Activated naive CD8-positive, alpha-beta T cell treated with anti-CD3 and anti-CD28 coated beads, Interleukin-2, amount 50 U/mL, for 24 hours (primary cell): Measurements from ENCODE around the gene CREB3.

Experiments used
- ATAC-seq: fragments of 150-1000 bp; cut with Tn5 transposase; one replicate; pipeline ENCODE4 v1.10.0; 2021
- DNase-seq: peaks from one replicate; pipeline ENCODE4 v3.0.0; 2021
- H3K27ac Mint-ChIP-seq: one replicate; pipeline ENCODE4 v1.8.0; 2021; ENCODE audit warnings: mild to moderate bottlenecking, mixed read lengths
- H3K27me3 Mint-ChIP-seq: one replicate; pipeline ENCODE4 v1.8.0; 2021; ENCODE audit warnings: mixed read lengths
- H3K36me3 Mint-ChIP-seq: one replicate; pipeline ENCODE4 v1.8.0; 2021; ENCODE audit warnings: low read depth, mixed read lengths
- H3K4me1 Mint-ChIP-seq: one replicate; pipeline ENCODE4 v1.8.0; 2021; ENCODE audit warnings: mixed read lengths
- H3K4me3 Mint-ChIP-seq: one replicate; pipeline ENCODE4 v1.8.0; 2021; ENCODE audit warnings: mild to moderate bottlenecking, moderate library complexity, mixed read lengths
- H3K9me3 Mint-ChIP-seq: one replicate; pipeline ENCODE4 v1.8.0; 2021; ENCODE audit warnings: mixed read lengths

CREB3 gene, protein sequence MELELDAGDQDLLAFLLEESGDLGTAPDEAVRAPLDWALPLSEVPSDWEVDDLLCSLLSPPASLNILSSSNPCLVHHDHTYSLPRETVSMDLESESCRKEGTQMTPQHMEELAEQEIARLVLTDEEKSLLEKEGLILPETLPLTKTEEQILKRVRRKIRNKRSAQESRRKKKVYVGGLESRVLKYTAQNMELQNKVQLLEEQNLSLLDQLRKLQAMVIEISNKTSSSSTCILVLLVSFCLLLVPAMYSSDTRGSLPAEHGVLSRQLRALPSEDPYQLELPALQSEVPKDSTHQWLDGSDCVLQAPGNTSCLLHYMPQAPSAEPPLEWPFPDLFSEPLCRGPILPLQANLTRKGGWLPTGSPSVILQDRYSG

GRCh38 chr9:35732185-35732799, at the start of gene CREB3, which contains the start of gene TLN1:
CREB3 (plus strand) TSS chr9:35732666; CDS start chr9:35732773, 107 bp downstream.
TLN1 (minus strand) TSS chr9:35732195; CDS start chr9:35725694, 6,501 bp downstream.
- Mint-ChIP-seq H3K27me3 (no peaks in the 10 kb centered on the region), H3K4me1 (peaks cover 17% of the 10 kb centered on the region), H3K36me3 (peaks cover 18% of the 10 kb centered on the region), H3K27ac (peak within 1 kb of the TSS; percentile 90), H3K9me3 (no peaks in the 10 kb centered on the region), H3K4me3 (no peak within 1 kb of the TSS)
- peak; percentile 93 for ATAC-seq
- peak; percentile 96 for DNase-seq

- H3K27me3 Mint-ChIP-seq, result no peaks in the 10 kb centered on the region
- no peak for DNase-seq
- H3K4me1 Mint-ChIP-seq, result peaks cover 8% of the 10 kb centered on the region
- H3K27ac Mint-ChIP-seq, result no peak overlapping the region
- H3K9me3 Mint-ChIP-seq, result no peaks in the 10 kb centered on the region
- H3K36me3 Mint-ChIP-seq, result no peaks in the 10 kb centered on the region
- ATAC-seq, result no peak
- no peak overlapping the region for H3K4me3 Mint-ChIP-seq
Observed at GRCh38 chr9:35683323-35683722, 49.1 kb upstream of the CREB3 start.

DNA sequence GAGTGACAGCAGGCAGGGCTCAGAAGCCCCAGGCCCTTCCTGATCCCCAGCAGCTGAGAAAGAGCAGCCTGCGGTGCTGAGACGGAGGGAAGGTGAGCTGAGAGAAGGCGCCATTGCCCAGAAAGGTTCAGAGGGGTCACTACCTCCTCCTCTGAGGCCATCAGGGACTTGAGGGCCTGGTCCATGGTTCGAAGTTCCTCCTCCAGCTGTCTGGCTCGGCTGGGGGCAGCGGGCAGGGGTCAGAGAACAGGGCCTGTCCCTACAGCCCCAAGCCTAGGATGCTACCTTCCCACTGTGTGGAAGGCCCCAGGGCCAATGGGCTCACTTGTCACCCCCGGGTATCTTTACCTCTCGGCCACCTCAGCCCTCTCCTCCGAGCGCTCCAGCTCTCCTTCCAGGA, 47.5 kb upstream of the CREB3 start:
- Mint-ChIP-seq H3K27ac (no peak overlapping the region), H3K4me1 (peaks cover 18% of the 10 kb centered on the region), H3K9me3 (no peaks in the 10 kb centered on the region), H3K4me3 (no peak overlapping the region), H3K36me3 (no peaks in the 10 kb centered on the region), H3K27me3 (no peaks in the 10 kb centered on the region)
- DNase-seq, result no peak
- ATAC-seq, result no peak

DNA sequence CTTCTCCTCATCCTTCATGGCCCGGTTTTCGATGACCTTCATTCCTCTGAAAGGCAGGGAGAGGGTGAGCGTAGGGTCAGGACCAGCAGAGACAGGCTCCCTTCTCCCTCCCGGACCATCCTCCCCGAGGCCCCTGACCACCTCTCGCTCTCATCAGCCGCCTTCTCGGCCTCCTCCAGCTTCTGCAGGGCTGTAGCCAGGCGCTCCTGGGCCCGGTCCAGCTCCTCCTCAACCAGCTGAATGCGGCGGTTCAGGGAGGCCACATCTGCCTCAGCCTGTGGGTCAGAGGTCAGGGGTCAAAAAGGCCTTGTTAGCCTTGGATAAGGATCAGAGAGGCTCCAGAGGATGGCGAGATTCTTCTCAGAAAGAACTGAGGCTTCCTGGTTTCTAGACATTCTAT, 47.0 kb upstream of the CREB3 start:
- Mint-ChIP-seq H3K4me1 (peaks cover 18% of the 10 kb centered on the region), H3K27ac (no peak overlapping the region), H3K4me3 (no peak overlapping the region), H3K9me3 (no peaks in the 10 kb centered on the region), H3K27me3 (no peaks in the 10 kb centered on the region), H3K36me3 (no peaks in the 10 kb centered on the region)
- DNase-seq, result no peak
- ATAC-seq, result no peak

DNA sequence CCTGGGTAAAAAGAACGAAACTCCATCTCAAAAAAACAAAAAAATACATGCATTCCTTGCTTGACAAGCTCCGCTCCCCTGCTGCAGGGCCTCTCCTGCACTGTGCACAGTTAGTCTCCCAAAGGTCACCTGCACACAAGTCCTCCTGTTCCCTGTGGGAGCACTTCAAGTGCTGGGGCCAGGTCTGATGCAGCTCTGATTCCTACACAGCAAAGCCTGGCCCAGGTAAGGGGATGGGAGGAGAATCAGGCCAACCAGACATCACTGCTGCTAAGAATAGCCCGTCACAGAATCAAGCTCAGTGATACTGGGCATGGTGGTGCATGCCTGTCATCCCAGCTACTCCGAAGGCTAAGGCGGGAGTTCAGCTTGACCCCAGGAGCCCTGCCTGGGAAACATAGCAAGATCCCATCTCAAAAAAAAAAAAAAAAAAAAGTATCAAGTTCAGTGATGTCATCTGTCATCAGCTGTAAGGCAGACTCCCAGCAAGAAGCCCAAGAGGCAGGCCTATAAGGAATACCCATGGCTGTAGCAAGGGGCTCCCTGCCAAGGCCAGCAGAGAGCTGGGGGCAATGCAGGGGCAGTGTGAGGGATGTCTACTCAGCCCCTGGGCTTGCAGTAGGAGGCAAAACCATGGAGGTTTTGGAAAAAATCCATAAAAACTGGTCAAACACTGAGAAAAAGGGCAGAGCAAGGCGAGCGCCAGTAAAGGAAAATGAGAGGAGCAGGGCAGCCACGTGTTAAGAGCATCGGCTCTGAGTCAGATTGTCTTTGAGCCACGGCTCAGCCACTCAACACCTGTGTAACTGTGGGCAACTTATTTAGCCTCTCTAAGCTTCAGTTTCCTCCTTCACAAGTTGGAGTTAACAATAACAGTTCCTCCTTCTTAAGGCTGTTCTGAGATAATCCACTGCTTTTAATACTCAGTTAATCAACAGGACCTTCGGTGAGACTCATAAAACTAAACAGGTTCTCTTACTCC, 46.0 kb upstream of the CREB3 start:
- peaks cover 20% of the 10 kb centered on the region for H3K4me1 Mint-ChIP-seq
- no peaks in the 10 kb centered on the region for H3K36me3 Mint-ChIP-seq
- H3K27me3 Mint-ChIP-seq, result no peaks in the 10 kb centered on the region
- DNase-seq, result no peak
- no peak overlapping the region for H3K27ac Mint-ChIP-seq
- no peak for ATAC-seq
- no peak overlapping the region for H3K4me3 Mint-ChIP-seq
- H3K9me3 Mint-ChIP-seq, result no peaks in the 10 kb centered on the region

DNA sequence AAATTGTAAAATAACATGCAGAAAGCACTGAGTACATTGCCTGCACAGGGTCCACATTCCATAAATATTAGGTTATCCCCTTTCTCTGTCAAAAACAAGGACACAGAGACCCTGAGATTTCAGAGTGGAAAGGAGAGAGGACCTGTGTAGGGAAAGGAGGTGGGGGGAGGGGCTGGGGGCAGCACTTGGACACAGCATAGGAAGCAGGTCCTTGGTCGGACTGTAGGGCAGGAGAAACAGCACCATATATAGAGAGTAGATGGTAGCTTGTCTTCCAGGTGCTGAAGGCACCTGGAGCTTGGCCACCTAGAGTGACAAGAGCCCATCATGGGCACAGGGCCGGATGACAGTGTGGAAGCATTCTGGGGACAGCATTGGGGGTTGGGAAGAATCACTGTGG, 45.2 kb upstream of the CREB3 start:
- Mint-ChIP-seq H3K27me3 (no peaks in the 10 kb centered on the region), H3K36me3 (no peaks in the 10 kb centered on the region), H3K27ac (no peak overlapping the region), H3K9me3 (no peaks in the 10 kb centered on the region), H3K4me1 (peaks cover 20% of the 10 kb centered on the region), H3K4me3 (no peak overlapping the region)
- ATAC-seq (no peak), DNase-seq (no peak)

DNA sequence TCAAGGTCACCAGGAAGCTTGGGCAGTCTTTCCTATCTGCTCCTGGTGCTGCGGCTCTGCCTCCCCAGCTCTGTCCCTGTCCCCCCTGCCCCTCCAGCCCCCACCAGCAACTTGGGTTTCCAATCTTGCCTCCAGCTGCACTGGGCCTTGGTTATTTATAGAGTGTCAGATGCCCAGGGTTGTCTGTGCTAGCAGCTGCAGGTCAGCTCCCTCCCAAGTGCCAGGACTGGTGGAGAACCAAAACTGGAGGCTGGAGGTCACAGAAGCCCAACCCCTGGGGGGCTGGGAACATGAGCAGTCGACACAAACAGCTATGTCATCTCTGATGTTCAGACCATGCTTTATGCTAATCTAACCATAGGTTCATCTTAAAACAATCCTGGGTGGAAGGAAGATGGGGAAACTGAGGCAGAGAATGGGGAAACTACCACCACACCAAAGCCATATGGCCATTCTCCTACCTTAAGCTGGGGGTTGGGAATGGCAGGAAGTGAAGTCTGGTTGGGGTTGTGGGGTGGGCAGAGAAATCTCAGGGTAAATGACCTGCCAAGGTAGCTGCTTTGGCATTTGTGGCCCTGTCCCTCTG, 44.4 kb upstream of the CREB3 start:
- no peak for ATAC-seq
- H3K27ac Mint-ChIP-seq, result no peak overlapping the region
- H3K9me3 Mint-ChIP-seq, result no peaks in the 10 kb centered on the region
- no peaks in the 10 kb centered on the region for H3K36me3 Mint-ChIP-seq
- no peak for DNase-seq
- no peaks in the 10 kb centered on the region for H3K27me3 Mint-ChIP-seq
- H3K4me3 Mint-ChIP-seq, result no peak overlapping the region
- H3K4me1 Mint-ChIP-seq, result peaks cover 20% of the 10 kb centered on the region

DNA sequence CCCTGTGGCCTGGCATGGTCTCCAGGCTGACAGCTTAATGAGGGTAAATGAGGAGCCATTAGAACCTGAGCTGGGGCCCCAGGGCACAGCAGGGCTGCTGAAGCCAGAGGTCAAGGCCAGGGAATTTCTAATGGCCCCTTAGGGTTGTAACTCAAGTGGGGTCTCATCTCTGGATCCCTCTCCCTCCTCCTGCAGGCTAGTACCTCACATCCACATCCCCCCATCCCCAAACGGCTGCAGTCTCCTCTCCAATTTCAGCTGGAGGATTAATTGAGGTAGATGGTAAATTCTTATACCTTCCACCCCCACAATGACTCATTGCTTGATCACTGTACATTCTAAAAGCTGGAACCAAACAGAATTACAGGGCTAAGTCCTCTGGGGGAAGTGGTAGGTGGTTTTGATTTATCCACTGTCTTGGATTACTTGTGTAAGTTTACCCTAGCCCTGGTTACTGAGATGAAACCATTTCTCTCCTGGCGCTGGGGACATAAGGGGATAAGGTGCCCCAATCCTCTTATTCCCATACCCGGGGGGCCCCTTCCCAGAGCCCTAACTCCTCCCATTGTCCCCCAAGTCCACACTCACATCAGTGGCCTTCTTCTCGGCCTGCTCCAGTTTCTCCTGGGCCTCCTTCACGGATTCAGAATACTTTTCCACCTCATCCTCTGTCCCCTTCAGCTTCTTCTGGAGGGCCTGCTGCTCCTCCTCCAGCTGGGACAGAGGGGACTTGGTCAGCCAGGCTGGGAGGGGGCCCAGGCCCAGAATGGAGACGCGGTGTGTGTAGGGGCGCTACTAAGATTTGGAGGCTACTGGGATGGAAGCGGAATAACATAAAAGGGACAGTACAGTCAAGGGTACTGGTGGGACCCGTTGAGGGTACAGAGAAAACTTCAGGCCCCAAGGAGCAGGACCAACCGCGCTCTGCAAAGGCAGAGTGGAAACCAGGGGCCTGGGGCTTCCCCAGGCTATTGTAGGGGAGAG, 43.6 kb upstream of the CREB3 start:
- no peaks in the 10 kb centered on the region for H3K9me3 Mint-ChIP-seq
- no peak for DNase-seq
- no peaks in the 10 kb centered on the region for H3K27me3 Mint-ChIP-seq
- H3K4me1 Mint-ChIP-seq, result peaks cover 20% of the 10 kb centered on the region
- peak; percentile 89 for ATAC-seq
- H3K4me3 Mint-ChIP-seq, result peak overlapping the region; percentile 54
- no peak overlapping the region for H3K27ac Mint-ChIP-seq
- no peaks in the 10 kb centered on the region for H3K36me3 Mint-ChIP-seq

- no peak for DNase-seq
- Mint-ChIP-seq H3K27ac (peak within 1 kb of the TSS; percentile 44), H3K27me3 (no peaks in the 10 kb centered on the region), H3K9me3 (no peaks in the 10 kb centered on the region), H3K4me3 (peak within 1 kb of the TSS; percentile 74), H3K36me3 (no peaks in the 10 kb centered on the region), H3K4me1 (peaks cover 20% of the 10 kb centered on the region)
- no peak for ATAC-seq
Observed at GRCh38 chr9:35689542-35690293, 42.7 kb upstream of the CREB3 start, which contains the start of gene TPM2. TPM2 (minus strand) TSS chr9:35689925; CDS start chr9:35689817, 108 bp downstream.

- H3K4me3 Mint-ChIP-seq, result peak overlapping the region; percentile 74
- ATAC-seq (no peak), DNase-seq (no peak)
- no peaks in the 10 kb centered on the region for H3K9me3 Mint-ChIP-seq
- H3K4me1 Mint-ChIP-seq, result peaks cover 20% of the 10 kb centered on the region
- no peaks in the 10 kb centered on the region for H3K36me3 Mint-ChIP-seq
- H3K27me3 Mint-ChIP-seq, result no peaks in the 10 kb centered on the region
- H3K27ac Mint-ChIP-seq, result no peak overlapping the region
Observed at GRCh38 chr9:35690294-35690613, 42.2 kb upstream of the CREB3 start.

DNA sequence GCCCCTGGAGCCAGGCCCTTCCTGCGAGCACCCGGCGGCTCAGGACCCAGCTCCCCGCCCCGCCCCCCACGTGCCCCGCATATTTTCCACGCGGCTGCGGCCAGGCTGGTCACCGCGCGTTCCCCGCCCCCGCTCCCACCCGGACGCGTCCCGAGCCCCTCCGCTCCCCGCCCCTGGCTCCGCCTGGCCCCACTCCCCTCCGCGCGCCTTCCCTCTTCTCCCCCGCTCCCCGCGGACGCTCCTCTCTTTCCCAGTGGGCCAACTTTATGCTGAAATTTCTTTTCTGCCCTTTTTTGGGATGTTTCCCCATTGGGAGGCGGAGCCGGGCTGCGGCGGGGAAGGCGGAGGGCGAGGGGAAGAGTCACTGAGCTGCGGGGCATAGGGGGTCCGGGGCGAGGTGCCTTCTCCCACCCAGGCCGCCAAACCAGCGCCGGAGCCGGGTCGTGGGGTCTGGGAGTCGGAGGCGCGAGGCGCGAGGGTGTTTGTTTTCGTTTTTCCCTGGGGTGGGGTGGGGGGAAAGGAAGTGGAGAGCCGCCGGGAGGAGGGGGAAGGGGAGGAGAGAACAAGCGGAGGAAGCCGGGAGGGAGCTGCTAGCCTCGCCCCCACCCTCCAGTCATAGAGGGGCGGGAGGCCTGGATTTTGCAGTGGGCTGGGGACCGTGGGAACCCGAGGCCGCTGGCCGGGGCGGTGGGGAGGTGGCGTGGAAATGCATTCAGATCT, 41.7 kb upstream of the CREB3 start:
- DNase-seq, result peak; percentile 52
- Mint-ChIP-seq H3K9me3 (no peaks in the 10 kb centered on the region), H3K27me3 (no peaks in the 10 kb centered on the region), H3K4me3 (peak overlapping the region; percentile 74), H3K27ac (peak overlapping the region; percentile 44), H3K36me3 (no peaks in the 10 kb centered on the region), H3K4me1 (peaks cover 20% of the 10 kb centered on the region)
- ATAC-seq, result peak; percentile 8

- ATAC-seq (peak; percentile 3), DNase-seq (no peak)
Observed at GRCh38 chr9:35691334-35691650, 41.2 kb upstream of the CREB3 start.

More at GRCh38 chr9:35691334-35691650, 41.2 kb upstream of the CREB3 start:
- H3K27ac Mint-ChIP-seq, result peak overlapping the region; percentile 44
- peak overlapping the region; percentile 74 for H3K4me3 Mint-ChIP-seq
- no peaks in the 10 kb centered on the region for H3K9me3 Mint-ChIP-seq
- H3K27me3 Mint-ChIP-seq, result no peaks in the 10 kb centered on the region
- H3K36me3 Mint-ChIP-seq, result peaks cover 1% of the 10 kb centered on the region
- H3K4me1 Mint-ChIP-seq, result peaks cover 20% of the 10 kb centered on the region
